Natural killer cell (primary cell): ENCODE results near the gene PLCB4. TPM values are rescaled to one million over a fixed set of nuclear protein-coding genes. Genes with fewer than 3 reads are reported as not detected.

Source experiments
- ATAC-seq, 3 donors: fragments of 150-1000 bp in 2 of 3; fragments of 200-7000 bp in 1 of 3; cut with Tn5 transposase; 1 replicate in 1 of 3; 2 replicates in 2 of 3; pipeline ENCODE4 v1.10.0; 2021; ENCODE audit warnings: mild to moderate bottlenecking in 2 of 3, moderate library complexity in 2 of 3
- DNase-seq, 2 donors: peaks; one replicate each; pipeline versions ENCODE4 v3.0.0 to v3.0.0-alpha.2; 2013 to 2021; ENCODE audit warnings: mixed read lengths in 1 of 2
- H3K27ac ChIP-seq: one replicate; pipeline ENCODE4 v1.5.1; 2013; ENCODE audit warnings: mild to moderate bottlenecking, low read length
- H3K27me3 ChIP-seq: one replicate; pipeline ENCODE4 v1.6.1; 2013; ENCODE audit warnings: low read length; ENCODE audit not compliant: control insufficient read depth, insufficient read depth
- H3K36me3 ChIP-seq: one replicate; pipeline ENCODE4 v1.6.1; 2013; ENCODE audit warnings: low read length; ENCODE audit not compliant: control insufficient read depth, insufficient read depth
- H3K4me1 ChIP-seq: one replicate; pipeline ENCODE4 v1.6.1; 2013; ENCODE audit warnings: low read length; ENCODE audit not compliant: control insufficient read depth, insufficient read depth
- H3K4me3 ChIP-seq: one replicate; pipeline ENCODE4 v1.5.1; 2013; ENCODE audit warnings: low read length
- H3K9me3 ChIP-seq: one replicate; pipeline ENCODE4 v1.6.1; 2013; ENCODE audit warnings: low read length; ENCODE audit not compliant: control insufficient read depth, insufficient read depth
- H3K27ac Mint-ChIP-seq, 2 donors: one replicate each; pipeline ENCODE4 v1.8.0; 2022; ENCODE audit warnings: mild to moderate bottlenecking in 2 of 2, mixed read lengths in 2 of 2, moderate library complexity in 1 of 2
- H3K27me3 Mint-ChIP-seq, 2 donors: one replicate each; pipeline ENCODE4 v1.8.0; 2022; ENCODE audit warnings: low read depth in 2 of 2, mixed read lengths in 2 of 2
- H3K36me3 Mint-ChIP-seq: one replicate; pipeline ENCODE4 v1.8.0; 2022; ENCODE audit warnings: mixed read lengths
- H3K4me1 Mint-ChIP-seq, 2 donors: one replicate each; pipeline ENCODE4 v1.8.0; 2022; ENCODE audit warnings: mixed read lengths in 2 of 2
- H3K4me3 Mint-ChIP-seq: one replicate; pipeline ENCODE4 v1.8.0; 2022; ENCODE audit warnings: mild to moderate bottlenecking, moderate library complexity, mixed read lengths
- H3K9me3 Mint-ChIP-seq, 2 donors: one replicate each; pipeline ENCODE4 v1.8.0; 2022; ENCODE audit warnings: mixed read lengths in 2 of 2
- WGBS: methylation state at CpG from one replicate; pipeline ENCODE4 v1.1.7; 2013; ENCODE audit warnings: missing lambda C conversion rate; ENCODE audit not compliant: insufficient coverage; 5-methylcytosine and 5-hydroxymethylcytosine counted together
- intact Hi-C: fragments of 100-400 bp; cut with micrococcal nuclease; formaldehyde crosslinking; loops from one replicate; pipeline ENCODE4 v1.14.2; 2022
- total RNA-seq, 4 donors: library from RNA; stranded (reverse); fragments of 120-200 nt in 1 of 4; gene quantifications; one replicate each; pipeline versions ENCODE4 v1.2.3 to v1.2.4, GENCODE V29; 2013 to 2022
- TF ChIP-seq, protein P1 (sequence below): fragments of 200-600 bp; IDR thresholded peaks from one replicate; pipeline ENCODE4 v1.8.0; 2022; ENCODE audit warnings: antibody characterized with exemption

The PLCB4 gene
- total RNA-seq, 3 donors from 2014 or later (not counting 1 experiment from before 2014, with no cell fraction given), result 0.05 to 0.40 TPM; not detected in 1

DNA sequence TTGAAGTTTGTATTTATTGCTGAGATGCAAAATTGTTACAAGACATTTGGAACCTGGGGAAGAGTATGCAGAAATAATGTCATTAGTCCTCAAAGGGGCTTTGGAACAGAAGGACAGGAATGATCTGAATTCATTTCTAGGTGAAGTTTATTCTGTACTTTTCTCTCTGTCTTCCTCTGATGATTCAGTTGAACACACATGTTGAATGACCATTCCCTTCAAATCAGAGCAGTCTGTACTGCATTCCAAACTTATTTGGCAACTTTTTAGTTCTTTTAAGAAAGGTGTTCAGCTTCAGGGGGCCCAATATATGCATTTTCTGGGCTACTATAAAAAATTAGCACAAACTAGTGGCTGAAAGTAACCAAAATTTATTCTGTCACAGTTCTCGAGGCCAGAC lies 231.6 kb downstream of the PLCB4 start:
- H3K4me3 Mint-ChIP-seq, result no peak overlapping the region
- H3K4me1 Mint-ChIP-seq, result no peaks in the 10 kb centered on the region
- TF ChIP-seq, protein P1, sequence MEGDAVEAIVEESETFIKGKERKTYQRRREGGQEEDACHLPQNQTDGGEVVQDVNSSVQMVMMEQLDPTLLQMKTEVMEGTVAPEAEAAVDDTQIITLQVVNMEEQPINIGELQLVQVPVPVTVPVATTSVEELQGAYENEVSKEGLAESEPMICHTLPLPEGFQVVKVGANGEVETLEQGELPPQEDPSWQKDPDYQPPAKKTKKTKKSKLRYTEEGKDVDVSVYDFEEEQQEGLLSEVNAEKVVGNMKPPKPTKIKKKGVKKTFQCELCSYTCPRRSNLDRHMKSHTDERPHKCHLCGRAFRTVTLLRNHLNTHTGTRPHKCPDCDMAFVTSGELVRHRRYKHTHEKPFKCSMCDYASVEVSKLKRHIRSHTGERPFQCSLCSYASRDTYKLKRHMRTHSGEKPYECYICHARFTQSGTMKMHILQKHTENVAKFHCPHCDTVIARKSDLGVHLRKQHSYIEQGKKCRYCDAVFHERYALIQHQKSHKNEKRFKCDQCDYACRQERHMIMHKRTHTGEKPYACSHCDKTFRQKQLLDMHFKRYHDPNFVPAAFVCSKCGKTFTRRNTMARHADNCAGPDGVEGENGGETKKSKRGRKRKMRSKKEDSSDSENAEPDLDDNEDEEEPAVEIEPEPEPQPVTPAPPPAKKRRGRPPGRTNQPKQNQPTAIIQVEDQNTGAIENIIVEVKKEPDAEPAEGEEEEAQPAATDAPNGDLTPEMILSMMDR, result no peak
- no peak overlapping the region for H3K27ac Mint-ChIP-seq
- no peaks in the 10 kb centered on the region for H3K36me3 Mint-ChIP-seq
- Histone ChIP-seq H3K4me3 (no peak overlapping the region), H3K27me3 (no peaks in the 10 kb centered on the region), H3K4me1 (no peaks in the 10 kb centered on the region), H3K36me3 (no peaks in the 10 kb centered on the region), H3K9me3 (no peaks in the 10 kb centered on the region), H3K27ac (no peak overlapping the region)
- WGBS, result 70% methylated on average over 1 of the region's 1 CpG
- intact Hi-C loops, result no loop called here
- H3K27me3 Mint-ChIP-seq, result no peaks in the 10 kb centered on the region
- no peak for ATAC-seq
- no peak for DNase-seq
- peaks cover 0 to 2% of the 10 kb centered on the region in 2 donors for H3K9me3 Mint-ChIP-seq

DNA sequence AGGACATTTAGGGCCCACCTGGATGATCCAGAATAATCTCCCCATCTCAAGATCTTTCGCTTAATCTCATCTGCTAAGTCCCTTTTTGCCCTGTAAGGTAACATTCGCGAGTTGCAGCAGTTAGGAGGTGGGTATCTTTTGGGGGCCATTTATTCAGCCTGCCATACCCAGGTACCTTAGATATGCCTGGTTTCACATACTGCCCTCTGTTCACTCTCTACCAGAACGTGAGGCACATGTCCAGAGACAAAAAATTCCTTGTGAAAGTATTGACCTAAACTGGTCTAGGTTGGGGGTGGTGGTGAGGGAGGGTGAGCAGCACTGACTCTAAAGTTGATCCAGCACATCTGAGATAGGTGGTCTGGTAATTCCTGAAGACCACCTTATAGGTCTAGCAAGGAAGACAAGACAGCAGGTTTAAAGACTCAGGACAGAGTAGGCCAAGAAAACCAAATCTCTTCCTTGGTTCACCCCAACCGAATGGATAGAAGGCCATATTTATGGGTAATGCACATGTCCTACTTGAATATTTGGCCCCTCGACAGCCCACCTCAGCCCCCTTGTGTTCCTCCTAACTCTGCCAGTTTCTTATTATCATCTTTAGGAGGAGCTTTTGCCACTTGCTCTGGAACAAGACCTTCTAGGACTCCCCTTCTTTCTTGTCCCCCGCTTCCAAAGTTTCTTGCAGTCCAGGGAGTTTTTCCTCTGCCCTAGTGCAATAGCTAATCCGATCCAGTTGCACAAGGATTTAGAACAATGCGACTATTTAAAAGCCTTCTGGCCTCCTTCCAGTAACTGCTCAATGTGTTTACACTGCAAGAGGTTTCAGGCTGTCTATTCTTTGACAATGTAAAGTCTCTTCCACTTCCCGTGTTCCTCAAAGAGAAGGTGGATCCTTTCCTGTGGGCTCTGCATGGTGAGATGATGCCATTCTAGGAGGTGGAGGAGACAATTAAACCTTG lies 232.5 kb downstream of the PLCB4 start:
- intact Hi-C loops, result no loop called here
- H3K27ac Mint-ChIP-seq, result no peak overlapping the region
- no peak overlapping the region for H3K4me3 Mint-ChIP-seq
- Histone ChIP-seq H3K4me1 (no peaks in the 10 kb centered on the region), H3K27ac (no peak overlapping the region), H3K36me3 (no peaks in the 10 kb centered on the region), H3K27me3 (no peaks in the 10 kb centered on the region), H3K4me3 (no peak overlapping the region), H3K9me3 (no peaks in the 10 kb centered on the region)
- ATAC-seq, result no peak
- H3K9me3 Mint-ChIP-seq, result peaks cover 0 to 2% of the 10 kb centered on the region in 2 donors
- WGBS, result 87% methylated on average over 10 of the region's 10 CpGs
- TF ChIP-seq, protein P1, result no peak
- H3K27me3 Mint-ChIP-seq, result no peaks in the 10 kb centered on the region
- no peak for DNase-seq
- no peaks in the 10 kb centered on the region for H3K36me3 Mint-ChIP-seq
- H3K4me1 Mint-ChIP-seq, result no peaks in the 10 kb centered on the region

DNA sequence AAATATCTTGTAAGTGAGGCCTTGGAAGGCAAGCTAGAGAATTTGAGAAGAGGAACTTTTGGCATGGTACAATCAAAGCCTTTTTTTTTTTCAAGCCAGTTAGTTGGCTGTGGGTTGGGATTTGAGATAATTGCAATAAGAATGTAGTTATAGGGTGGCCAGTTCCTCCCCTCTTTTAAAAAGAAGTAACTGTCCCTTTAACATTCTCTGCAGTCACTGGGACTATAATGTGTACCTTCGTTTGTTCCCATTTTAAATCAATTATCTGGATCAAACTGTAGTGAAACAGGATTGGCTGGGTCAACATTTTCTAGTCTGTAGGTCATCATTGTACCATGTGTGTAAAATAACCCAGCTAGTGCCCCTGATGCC lies 233.2 kb downstream of the PLCB4 start:
- Mint-ChIP-seq H3K4me3 (no peak overlapping the region), H3K27me3 (no peaks in the 10 kb centered on the region), H3K9me3 (peaks cover 0 to 2% of the 10 kb centered on the region in 2 donors), H3K4me1 (no peaks in the 10 kb centered on the region), H3K36me3 (no peaks in the 10 kb centered on the region), H3K27ac (no peak overlapping the region)
- Histone ChIP-seq H3K36me3 (no peaks in the 10 kb centered on the region), H3K27ac (no peak overlapping the region), H3K9me3 (no peaks in the 10 kb centered on the region), H3K27me3 (no peaks in the 10 kb centered on the region), H3K4me3 (no peak overlapping the region), H3K4me1 (no peaks in the 10 kb centered on the region)
- intact Hi-C loops, result no loop called here
- no peak for ATAC-seq
- WGBS, result 75% methylated on average over 1 of the region's 1 CpG
- TF ChIP-seq, protein P1, result no peak
- no peak for DNase-seq
